Measurements from ENCODE around the gene SPINK13.
"Not testable (repeated sequence)": the region's sequence is repeated elsewhere in the genome, so short reads cannot be mapped to it uniquely, and the experiment has no call there.

SPINK13 gene

DNA sequence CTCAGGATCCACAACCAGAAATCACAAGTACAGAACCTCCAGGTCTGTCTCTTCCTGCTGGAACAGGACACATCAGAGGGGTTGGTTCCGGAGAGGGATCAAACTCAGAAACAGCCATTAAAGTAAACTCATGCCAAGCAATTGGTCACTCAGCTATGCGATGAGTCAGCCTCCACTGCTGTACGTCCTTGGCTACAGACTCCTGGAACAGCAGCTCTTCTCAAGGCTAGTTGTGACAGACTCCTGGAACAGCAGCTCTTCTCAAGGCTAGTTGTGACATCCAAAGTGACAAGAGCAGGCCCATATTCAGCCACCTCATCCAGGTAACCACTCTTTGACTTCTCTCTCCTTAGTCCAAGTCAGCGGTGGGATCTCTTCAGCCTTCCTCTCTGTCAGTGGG lies at the start of gene SPINK13:
SPINK13 (plus strand) TSS at position 229 of the 400 bp plus-strand sequence. CDS start 1,279 bp downstream, outside the sequence.
- DNase-seq (ENCODE audit: low read depth in 2 of 2), result no peak

GRCh38 chr5:148221508-148221907 lies 47.1 kb upstream of the SPINK13 start:
- DNase-seq (ENCODE audit: low read depth in 2 of 2), result no peak

- no peak for DNase-seq (ENCODE audit: low read depth in 2 of 2)
These were observed 44.4 kb upstream of the SPINK13 start for GRCh38 chr5:148224117-148224742.

GRCh38 chr5:148228392-148228984 lies 40.1 kb upstream of the SPINK13 start:
- DNase-seq (ENCODE audit: low read depth in 2 of 2), result no peak

DNA sequence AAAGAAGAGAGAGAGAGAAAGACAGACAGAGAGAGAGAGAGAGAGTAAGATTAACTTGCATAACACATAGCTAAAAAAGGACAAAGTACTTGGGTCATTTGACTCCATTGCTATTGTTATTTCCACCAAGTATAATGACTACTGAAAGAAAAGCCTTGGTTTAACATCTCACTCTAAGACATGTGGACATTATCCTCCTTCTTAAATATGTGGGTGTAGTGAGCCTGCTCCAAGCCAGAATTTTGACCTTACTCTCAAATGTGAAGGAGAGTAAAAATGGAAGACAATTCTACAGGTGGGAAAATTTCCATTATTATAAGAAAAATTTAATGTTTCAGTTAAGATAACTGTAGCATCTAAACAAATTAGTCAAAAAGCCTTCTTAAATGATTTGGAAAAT lies 38.8 kb upstream of the SPINK13 start:
- DNase-seq (ENCODE audit: low read depth in 2 of 2), result no peak

- no peak for DNase-seq (ENCODE audit: low read depth in 2 of 2)
These were observed 38.4 kb upstream of the SPINK13 start for GRCh38 chr5:148230240-148230639.

DNA sequence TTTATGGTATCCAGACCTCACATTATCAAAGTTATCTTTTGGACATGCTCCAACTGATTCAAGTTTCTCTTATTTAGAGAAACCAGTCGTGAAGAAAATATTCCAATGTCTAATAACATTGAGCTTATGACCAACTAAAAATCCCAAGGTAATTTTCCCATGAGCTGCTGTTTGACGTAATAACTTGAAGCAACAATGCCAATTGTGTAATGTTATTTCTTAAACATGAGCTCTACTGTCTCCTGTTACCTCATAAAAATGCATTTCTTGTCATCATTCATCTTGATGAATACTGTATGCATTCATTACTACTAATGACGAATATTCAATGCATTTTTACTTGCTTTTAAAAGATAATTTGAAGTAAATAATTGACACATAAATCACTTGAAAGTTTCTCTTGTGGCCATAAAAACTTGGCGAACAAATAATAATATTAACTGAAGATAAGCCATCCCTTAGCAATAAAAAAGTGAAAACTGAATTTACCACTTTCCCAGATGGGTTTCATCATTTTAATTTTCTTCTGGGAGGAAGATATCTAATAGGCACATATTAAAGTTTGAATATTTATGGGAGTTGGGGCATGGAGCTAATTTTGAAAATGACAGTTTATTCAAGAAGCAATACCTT lies 30.7 kb upstream of the SPINK13 start:
- DNase-seq (ENCODE audit: low read depth in 2 of 2), result no peak

GRCh38 chr5:148238418-148238794 lies 30.2 kb upstream of the SPINK13 start, which contains the start of gene MARCOL:
Gene MARCOL, plus strand, starts transcription at chr5:148238525. Its CDS starts 73 bp downstream, at chr5:148238598.
- no peak for DNase-seq (ENCODE audit: low read depth in 2 of 2)

GRCh38 chr5:148248894-148249293 lies 19.7 kb upstream of the SPINK13 start:
- no peak for DNase-seq (ENCODE audit: low read depth in 2 of 2)

DNA sequence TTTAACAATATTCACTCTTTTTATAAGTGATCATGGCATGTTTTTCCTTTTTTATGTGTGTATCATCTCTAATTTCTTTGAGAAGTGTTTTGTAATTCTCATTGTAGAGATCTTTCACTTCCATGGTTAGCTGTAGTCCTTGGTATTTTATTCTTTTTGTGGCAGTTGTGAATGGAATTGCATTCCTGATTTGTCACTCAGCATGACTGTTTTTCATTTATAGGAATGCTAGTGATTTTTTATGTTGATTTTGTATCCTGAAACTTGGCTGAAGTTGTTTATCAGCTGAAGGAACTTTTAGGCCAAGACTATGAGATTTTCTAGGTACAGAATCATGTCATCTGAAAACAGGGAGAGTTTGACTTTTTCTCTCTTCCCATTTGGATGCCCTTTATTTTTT lies 13.1 kb upstream of the SPINK13 start:
- DNase-seq (ENCODE audit: low read depth in 2 of 2), result no peak

- no peak for DNase-seq (ENCODE audit: low read depth in 2 of 2)
These were observed 9.3 kb upstream of the SPINK13 start for GRCh38 chr5:148259288-148259687.

DNA sequence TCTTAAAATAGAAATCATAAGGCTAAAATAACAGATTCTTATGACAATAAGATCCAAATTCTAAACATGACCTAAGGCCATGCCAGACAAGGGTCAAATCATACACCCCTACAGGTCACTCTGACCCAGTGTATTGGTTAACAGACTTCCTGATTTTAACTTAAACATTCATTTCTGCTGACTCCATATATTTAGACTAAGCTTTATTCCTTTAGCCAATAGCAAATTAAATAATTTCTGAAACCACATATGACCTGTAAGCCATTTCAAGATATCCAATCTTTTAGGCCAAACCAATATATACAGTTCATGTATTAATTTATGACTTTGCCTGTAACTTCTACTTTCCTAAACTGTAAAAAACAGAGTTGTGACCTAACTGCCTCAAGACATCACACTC lies 7.4 kb upstream of the SPINK13 start:
- DNase-seq (ENCODE audit: low read depth in 2 of 2), result no peak

GRCh38 chr5:148267962-148268361 lies 632 bp upstream of the SPINK13 start:
- no peak for DNase-seq (ENCODE audit: low read depth in 2 of 2)

DNA sequence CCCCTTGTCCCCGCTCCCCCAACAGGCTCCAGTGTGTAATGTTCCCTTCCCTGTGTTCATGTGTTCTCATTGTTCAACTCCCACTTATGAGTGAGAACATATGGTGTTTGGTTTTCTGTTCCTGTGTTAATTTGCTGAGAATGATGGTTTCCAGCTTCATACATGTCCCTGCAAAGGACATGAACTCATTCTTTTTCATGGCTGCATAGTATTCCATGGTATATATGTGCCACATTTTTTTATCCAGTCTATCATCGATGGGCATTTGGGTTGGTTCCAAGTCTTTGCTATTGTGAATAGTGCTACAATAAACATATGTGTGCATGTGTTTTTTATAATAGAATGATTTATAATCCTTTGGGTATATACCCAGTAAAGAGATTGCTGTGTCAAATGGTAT lies 6.5 kb downstream of the SPINK13 start:
- DNase-seq (ENCODE audit: low read depth in 2 of 2), result not testable (repeated sequence)

DNA sequence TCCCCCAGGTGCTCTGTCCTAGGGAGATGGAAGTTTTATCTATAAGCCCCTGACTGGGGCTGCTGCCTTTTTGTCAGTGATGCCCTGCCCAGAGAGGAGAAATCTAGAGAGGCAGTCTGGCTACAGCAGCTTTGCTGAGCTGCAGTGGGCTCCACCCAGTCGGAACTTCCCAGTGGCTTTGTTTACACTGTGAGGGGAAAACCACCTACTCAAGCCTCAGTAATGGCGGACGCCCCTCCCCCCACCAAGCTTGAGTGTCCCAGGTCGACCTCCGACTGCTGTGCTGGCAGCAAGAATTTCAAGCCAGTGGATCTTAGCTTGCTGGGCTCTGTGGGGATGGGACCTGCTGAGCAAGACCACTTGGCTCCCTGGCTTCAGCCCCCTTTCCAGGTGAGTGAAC lies 12.3 kb downstream of the SPINK13 start:
- not testable (repeated sequence) for DNase-seq (ENCODE audit: low read depth in 2 of 2)

- DNase-seq (ENCODE audit: low read depth in 2 of 2), result not testable (repeated sequence)
These were observed 12.7 kb downstream of the SPINK13 start for GRCh38 chr5:148281336-148281735.

DNA sequence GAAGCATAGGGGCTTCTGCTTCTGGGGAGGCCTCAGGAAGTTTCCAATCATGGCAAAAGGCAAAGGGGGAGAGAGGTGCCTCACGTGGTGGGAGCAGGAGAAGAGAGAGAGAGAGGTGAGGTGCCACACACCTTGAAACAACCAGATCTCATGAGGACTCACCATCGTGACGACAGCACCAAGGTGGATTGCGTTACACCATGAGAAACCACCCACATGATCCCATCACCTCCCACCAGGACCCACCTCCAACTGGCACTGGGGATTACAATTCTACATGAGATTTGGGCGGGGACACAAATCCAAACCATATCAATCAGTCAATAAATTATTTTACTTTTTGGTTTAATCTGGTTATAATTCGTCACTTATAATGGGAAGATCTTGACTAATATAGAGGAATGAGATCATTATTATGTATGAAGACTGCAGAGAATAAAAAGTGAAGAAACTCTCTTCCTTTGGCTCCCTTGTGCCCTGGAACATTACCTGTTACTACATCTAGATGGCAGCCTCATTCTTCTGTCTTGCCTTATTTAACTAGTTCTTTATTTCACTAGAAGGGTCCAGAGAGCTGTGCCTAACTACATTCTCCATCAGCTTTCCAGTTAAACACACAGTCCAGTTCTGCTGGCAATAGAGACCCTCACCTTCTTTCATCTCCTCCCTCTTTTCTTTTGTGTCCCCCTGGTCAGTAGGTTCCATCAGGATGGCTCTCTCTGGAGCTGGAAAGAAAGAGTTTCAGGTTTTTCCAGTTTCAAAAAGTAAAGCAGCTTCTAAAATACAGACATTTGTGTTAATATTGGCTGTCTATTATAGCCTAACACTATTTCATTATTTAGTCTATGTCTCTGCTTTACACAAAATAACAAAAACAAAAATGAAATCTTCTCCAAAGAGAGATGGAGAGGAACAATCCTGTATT lies 21.9 kb downstream of the SPINK13 start:
- no peak for DNase-seq (ENCODE audit: low read depth in 2 of 2)

- DNase-seq (ENCODE audit: low read depth in 2 of 2), result no peak
These were observed 29.1 kb downstream of the SPINK13 start for GRCh38 chr5:148297731-148298130.

GRCh38 chr5:148306446-148306845 lies 37.9 kb downstream of the SPINK13 start:
- DNase-seq (ENCODE audit: low read depth in 2 of 2), result no peak

DNA sequence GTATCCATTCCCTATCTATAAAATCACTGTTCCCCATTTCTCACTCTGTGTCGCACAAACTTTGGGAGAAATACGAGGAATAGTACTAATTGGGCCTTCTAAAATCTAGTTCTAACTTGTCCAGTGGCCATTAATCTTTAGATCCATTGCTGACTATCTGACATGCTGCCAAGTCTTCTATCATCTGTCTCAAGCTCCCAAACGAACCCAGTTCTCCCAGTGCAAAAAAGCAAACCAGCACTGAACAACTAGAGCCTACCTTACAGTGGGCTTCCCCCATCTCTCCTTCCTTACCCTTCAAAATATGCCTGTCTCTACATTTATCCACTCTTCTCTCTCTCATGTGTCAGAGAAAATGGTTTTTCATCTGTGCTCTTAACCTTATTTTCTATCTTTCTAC lies 40.4 kb downstream of the SPINK13 start:
- no peak for DNase-seq (ENCODE audit: low read depth in 2 of 2)

GRCh38 chr5:148309746-148310145 lies 41.2 kb downstream of the SPINK13 start:
- no peak for DNase-seq (ENCODE audit: low read depth in 2 of 2)

- no peak for DNase-seq (ENCODE audit: low read depth in 2 of 2)
These were observed 42.9 kb downstream of the SPINK13 start for GRCh38 chr5:148311484-148311883.
